Measurements from ENCODE around the gene MED27.

MED27 gene

DNA sequence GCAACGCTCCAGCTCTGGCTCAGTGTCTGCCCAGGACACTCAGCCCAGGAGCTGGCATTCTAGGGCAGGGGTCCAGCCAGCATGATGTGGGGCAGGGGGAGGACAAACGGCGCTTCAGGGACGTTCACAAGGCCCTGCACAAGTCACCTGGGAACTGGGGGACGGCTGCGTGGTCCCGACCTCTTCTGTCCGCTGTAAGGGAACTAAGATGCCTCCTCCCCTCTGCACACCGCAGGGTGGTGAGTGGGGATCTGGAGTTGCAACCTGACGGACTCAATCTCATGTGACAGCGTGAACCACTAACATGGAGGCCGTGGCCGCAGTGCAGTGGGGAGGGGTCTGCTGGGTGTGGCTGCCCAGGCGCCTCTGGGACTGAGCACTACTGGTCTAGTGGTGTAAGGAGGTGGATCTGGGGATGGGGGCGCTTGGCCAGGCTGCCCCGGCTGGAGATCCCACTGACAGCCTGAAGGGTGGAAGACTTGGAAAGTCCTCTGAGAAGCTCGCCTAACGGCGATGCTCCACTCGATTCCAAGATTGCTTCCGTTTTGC is 251.8 kb downstream of the MED27 start:
- DNase-seq = no peak

DNA sequence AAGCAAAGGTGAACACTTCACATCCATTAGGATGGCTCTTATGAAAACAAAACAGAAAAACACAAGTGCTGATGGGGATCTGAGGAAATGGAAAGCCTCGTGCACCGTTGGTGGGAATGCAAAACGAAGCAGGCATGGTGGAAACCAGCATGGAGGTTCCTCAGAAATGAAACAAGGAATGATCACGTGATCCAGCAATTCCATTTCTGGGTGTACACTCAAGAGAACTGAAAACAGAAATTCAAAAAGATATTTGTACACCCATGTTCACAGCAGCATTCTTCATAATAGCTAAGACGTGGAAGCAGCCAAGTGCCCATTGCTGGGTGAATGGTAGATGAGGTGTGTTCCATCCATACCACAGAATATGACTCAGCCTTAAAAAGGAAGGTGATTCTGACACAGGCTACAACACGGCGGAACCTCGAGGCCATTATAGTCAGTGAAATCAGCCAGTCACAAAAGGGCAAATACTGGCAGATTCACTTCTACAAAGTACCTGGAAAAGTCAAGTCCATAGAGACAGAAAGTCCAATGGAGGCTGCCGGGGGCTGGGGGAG is 252.6 kb downstream of the MED27 start:
- no peak for DNase-seq

DNA sequence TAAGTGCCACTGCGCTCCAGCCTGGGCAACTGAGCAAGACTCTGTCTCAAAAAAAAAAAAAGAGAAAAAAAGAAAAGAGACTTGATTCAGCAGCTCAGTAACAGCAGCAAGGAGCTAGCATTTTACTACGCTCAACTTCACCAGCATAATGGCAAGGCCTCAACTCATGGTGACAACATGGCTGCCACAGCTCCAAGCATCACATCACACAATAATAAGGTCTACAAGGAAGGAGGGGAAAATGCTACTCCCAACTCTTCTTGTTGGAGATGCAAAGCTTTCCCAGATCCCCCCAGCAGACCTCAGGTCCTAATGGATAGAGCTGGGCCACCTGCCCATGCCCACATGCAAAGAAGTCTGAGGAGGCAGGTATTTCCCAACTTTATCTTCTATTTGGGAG is 253.6 kb downstream of the MED27 start:
- no peak for DNase-seq

DNA sequence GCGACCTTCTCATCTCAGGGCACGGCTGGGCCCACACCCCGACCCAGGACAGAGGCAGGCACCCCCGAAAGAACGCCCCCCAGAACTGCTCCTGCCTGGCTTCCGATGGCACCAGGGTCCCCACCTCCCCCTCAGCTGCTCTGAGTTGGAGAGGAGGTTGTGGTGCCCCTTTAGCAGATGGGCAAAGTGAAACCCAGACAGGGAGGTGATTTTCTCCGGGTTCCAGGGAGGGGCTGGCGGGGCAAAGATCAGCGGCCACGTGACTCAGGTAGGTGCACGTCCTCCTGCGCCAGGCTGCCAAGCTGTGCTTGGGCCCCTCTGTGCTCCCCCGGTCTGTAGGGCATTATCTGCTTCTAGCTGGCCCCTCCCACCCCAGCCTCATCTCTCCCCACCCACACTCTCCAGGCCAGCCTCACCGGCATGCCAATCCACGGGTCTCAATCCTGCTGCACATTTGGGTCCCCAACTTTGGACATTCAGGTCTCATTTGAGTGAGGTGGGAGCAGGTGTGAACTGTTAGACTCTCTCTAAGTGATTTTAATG is 254.6 kb downstream of the MED27 start:
- DNase-seq = no peak

DNA sequence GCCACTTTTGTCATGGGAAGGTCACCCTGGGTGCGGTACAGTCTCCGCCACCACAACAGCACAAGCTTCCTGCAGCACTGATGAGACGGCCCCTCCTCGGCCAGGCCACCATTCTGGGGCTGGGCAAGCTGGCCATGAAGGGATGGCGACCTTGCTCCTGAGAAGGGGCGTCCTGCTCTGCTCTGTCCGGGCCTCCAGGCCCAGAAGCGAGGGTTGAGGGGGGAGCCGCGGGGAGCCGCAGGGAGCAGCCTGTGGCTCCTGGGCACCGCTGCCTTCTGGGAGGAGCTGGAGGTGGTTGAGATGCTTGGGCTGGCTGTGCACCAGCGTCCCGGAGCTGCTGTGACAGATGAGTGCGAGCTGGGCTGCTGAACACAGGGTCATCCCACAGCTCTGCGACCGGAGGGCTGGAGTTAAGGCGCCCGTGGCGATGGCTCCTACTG is 255.5 kb downstream of the MED27 start:
- DNase-seq = no peak

DNA sequence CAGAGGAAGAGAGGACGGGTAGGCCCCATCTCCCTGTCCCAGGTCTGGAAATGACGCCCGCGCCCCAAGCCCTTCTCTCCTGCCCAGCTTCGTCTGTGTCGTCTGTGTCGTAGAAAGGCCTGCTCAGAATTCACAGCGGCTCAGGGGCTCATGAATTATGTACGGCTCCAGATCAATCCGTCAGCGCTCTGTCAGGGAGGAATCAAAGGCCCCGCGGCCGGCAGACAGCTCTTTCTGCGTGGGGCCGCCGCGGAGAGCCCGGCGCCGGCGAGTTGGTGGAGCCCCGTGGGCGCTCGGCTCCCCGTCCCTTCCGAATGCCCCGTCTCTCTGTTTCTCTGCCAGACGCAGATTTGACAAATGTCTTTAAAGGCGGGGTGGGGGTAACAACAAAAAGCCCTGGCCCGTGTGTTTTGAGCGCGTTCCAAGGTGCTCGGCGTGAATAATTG is 255.9 kb downstream of the MED27 start:
- no peak for DNase-seq

DNA sequence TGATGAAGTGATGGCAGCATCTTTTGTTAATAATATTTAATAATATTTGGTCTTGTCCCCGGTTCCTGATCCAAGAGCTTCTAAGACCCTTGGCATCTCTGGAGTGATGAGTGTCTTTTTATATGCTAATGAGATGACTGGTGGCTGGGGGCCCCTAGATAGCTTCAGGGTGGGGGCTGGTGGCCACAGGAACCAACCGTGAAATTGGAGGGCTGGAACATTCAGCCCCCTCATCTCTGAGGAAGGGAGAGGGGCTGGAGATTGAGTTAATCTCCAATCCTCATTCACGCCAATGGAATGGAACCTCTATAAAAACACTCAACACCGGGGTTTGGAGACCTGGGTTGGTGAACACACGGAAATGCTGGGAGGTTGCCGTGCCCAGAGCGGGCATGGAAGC is 261.6 kb downstream of the MED27 start:
- no peak for DNase-seq

DNA sequence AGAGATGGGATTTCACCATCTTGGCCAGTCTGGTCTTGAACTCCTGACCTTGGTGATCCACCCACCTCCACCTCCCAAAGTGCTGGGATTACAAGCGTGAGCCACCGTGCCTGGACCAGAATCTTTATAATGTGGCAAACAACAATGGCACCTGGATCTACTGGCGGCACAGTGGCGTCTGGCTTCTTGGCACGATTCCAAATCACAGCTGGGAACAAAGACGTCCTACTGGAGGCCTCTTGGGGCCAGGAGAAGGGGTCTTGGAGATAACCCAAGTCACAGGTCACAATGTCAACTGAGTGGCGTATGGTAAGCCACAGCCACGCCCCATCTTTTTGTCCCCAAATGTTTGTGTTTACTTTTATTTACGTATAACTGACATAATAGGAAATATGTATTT is 262.0 kb downstream of the MED27 start:
- no peak for DNase-seq

DNA sequence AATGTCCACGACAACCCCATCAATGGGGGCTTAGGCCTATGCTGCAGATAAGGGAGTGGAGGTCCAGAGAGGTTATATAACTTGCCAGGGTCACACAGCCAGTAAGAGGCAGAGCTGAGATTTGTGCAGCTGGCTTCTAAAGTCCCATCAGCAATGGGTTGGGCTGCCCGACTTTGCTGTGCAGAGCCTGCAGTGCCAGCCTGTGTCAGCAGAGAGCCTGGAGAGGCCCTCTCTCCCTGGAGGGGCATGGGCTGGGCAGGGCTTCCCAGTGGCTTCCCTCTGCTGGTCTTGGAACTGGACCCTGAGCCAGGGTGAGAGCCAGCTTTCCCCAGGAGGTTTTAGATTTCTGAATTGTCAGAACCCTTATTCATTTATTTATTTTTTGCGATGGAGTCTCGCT is 262.6 kb downstream of the MED27 start:
- no peak for DNase-seq

DNA sequence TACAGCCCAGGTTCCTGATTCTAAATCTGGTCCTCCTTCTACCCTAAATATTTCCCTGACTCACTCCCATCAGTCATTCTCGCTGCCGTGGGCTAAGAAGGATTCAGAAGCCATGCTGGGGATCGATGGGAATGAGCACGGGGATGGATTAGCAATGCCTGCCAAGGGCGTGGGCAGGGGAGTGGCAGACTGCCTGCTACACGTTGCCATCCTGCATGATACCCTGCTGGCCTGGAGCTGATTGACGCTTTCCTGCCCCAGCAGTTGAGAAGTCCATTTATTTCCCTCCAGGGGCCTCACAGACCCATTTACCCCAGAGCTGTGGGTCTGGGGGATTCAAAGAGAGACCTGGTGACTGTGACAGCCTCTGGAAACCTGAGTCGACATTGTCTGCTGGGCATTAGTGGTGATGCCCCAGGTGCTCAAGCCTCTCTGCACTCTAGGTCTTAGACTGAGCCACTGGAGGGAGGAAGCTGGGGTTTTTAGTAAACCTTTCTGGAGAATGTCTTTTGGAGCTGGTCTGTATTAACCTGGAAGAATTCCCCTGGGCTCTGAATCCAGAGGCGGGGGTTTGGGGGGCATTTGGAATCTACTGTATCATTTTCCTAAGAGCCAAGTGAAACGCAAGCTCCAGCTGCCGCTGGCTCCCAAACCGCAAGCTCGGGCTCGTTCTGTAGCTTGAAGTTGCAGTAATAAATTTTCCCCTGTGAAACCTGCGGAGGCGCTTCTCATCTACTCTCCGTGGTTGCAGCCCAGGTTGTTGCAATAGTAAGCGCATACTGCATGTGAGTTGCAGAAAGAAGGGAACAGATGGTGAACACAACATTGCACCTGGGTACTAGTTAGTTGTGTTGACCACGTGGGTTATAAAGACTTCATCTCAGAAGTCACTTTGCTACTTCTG is 263.4 kb downstream of the MED27 start:
- no peak for DNase-seq

DNA sequence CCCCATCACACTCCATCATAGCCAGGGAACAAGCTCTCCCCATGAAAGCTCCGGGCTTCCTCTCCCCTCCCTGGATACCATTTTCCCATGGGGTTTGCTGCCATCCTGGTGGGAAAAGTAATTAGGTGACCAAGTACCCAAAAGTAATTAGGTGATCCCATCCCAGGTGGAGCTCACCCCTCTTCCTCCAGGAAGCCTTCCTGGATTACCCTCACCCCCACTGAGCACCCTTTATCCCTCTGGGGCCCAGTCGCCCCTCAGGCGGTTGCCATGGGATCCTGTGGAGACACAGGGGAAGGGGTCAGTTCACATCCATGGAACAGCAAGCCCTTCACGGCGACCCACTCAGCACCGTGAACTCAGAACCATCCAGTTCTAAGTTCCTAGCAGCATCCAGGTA is 265.0 kb downstream of the MED27 start:
- no peak for DNase-seq

DNA sequence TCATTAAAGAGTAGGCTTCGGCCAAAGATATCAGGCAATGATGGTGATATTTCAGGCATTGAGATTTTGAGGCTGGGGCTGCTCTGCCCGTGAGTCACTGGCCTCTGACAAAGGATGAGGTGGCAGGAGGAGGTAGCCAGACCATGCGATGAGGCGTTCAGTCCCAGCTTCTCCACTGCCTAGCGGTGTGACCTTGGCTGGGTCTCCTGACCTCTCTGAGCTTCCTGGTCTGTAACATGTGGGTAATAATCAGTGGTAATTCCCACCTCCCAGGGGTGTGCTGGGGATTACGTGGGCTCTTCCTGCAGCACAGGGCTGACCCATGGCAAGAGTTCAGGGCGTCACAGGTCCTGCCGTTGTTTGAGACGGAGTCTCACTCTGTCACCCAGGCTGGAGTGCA is 266.6 kb downstream of the MED27 start:
- DNase-seq = peak; percentile 30

DNA sequence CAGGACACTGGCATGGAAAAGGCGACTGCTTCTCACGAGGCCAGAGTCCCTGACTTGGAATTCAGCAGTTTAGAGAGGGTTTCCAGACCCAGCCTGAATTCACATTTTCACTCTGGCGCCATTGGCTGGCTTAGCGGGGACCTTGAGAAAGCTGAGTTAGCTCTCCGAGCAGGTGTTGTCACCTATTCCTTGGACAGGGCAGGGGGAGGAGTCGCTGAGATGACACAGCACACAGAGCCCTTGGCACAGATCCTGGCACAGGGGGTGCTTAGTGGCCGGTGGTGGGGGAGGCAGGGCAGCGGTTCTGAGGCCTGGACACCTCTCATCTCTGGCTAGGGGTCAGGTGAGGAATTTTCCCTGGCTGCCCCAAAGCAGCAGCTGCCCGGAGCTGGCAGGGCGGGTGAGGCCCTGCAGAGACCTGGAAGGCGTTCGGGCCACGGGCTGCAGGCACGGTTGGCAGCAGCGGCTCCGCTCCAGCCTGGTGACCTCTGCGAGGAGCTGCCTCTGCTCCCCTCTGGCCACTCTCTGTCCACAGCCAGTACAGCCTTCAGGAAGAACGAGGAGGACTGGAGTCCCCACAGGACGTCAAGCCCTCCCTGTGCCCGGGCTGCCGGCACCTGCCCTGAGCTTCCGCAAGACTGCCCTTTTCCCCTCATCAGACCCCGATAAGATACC is 267.4 kb downstream of the MED27 start:
- no peak for DNase-seq

DNA sequence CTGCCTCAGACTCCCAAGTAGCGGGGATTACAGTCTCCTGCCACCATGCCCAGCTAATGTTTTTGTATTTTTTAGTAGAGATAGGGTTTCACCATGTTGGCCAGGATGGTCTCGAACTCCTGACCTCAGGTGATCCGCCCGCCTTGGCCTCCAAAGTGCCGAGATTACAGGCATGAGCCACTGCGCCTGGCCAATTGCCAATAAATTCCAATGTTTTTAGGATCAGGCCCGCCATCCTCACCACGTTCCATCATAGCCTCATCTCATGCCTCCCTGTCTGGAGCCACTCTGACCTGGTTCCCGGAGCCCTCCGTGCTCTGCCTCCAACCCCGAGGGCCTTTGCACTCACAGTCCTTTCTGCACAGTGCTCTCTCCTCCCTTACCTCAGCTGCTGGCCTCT is 268.3 kb downstream of the MED27 start:
- no peak for DNase-seq

DNA sequence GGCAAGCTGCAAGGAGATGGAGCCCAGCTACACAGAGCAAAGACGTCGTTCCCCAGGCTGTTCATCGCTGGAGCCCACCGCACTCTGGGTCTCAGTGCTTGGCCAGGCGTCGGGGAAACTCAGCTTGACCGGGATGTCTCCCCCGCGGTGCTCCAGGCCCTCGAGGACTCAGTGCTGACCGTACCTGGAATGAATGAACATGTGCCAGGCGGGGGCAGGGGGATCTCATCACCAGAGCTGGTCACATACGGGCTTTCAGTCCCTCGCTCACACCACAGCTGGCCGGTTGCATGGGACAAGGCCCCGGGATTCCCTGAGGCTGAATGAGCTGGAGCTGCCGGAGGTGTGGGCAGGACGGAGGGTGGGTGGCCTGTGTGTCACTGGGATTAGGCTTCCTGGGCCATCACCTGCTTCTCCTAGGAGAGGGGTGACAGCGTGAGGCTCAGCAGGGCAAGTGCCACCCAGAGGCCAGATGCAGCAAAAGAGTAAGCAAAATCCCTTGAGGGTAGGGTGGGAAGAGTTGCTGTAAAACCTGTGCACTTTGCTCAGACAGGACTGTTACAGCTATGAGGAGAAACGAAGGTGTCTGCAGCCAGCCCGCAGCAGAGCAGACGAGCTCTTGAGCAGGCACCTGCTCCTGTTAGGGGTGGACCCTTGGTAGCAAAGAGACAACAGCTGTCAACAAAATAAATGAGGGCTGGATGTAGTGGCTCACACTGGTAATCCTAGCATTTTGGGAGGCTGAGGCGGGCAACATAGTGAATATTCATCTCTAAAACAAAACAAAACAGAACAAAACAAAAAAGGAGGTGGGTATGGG is 269.1 kb downstream of the MED27 start:
- DNase-seq = no peak
